ENCODE results near the gene XRCC6. TPM values are rescaled to one million over a fixed set of nuclear protein-coding genes. Genes with fewer than 3 reads are reported as not detected.

Gene XRCC6
- total and polyA plus RNA-seq, 9 of the 15 experiments (the other 6 are each of a cell fraction or from before 2014, with no cell fraction given), result 151 to 440 (median 318) TPM

- TF ChIP-seq KAT2B (IDR thresholded peaks at IDR 0.05; ENCODE audit: low read depth, low read length), result no peak
- no peak for TF ChIP-seq HOMEZ (CRISPR knock-in tag; IDR thresholded peaks at IDR 0.05)
- TF ChIP-seq ATF7 (IDR thresholded peaks at IDR 0.05), result peak; percentile 79
- TF ChIP-seq, protein P1, sequence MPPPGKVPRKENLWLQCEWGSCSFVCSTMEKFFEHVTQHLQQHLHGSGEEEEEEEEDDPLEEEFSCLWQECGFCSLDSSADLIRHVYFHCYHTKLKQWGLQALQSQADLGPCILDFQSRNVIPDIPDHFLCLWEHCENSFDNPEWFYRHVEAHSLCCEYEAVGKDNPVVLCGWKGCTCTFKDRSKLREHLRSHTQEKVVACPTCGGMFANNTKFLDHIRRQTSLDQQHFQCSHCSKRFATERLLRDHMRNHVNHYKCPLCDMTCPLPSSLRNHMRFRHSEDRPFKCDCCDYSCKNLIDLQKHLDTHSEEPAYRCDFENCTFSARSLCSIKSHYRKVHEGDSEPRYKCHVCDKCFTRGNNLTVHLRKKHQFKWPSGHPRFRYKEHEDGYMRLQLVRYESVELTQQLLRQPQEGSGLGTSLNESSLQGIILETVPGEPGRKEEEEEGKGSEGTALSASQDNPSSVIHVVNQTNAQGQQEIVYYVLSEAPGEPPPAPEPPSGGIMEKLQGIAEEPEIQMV (tag; conservative IDR thresholded peaks at IDR 0.05; ENCODE audit: low read depth), result no peak
- TF ChIP-seq NCOR1 (IDR thresholded peaks at IDR 0.05), result no peak
- TF ChIP-seq, protein P2, sequence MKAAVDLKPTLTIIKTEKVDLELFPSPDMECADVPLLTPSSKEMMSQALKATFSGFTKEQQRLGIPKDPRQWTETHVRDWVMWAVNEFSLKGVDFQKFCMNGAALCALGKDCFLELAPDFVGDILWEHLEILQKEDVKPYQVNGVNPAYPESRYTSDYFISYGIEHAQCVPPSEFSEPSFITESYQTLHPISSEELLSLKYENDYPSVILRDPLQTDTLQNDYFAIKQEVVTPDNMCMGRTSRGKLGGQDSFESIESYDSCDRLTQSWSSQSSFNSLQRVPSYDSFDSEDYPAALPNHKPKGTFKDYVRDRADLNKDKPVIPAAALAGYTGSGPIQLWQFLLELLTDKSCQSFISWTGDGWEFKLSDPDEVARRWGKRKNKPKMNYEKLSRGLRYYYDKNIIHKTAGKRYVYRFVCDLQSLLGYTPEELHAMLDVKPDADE (conservative IDR thresholded peaks at IDR 0.05; ENCODE audit: control insufficient read depth, low read depth, low read length), result peak; percentile 70
- no peak for TF ChIP-seq NR0B1 (IDR thresholded peaks at IDR 0.05; ENCODE audit: partially characterized antibody)
- TF ChIP-seq, protein P3, sequence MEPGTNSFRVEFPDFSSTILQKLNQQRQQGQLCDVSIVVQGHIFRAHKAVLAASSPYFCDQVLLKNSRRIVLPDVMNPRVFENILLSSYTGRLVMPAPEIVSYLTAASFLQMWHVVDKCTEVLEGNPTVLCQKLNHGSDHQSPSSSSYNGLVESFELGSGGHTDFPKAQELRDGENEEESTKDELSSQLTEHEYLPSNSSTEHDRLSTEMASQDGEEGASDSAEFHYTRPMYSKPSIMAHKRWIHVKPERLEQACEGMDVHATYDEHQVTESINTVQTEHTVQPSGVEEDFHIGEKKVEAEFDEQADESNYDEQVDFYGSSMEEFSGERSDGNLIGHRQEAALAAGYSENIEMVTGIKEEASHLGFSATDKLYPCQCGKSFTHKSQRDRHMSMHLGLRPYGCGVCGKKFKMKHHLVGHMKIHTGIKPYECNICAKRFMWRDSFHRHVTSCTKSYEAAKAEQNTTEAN (CRISPR knock-in tag; IDR thresholded peaks at IDR 0.05), result no peak
- TF ChIP-seq THAP7 (CRISPR knock-in tag; IDR thresholded peaks at IDR 0.05), result no peak
- TF ChIP-seq, protein P4, sequence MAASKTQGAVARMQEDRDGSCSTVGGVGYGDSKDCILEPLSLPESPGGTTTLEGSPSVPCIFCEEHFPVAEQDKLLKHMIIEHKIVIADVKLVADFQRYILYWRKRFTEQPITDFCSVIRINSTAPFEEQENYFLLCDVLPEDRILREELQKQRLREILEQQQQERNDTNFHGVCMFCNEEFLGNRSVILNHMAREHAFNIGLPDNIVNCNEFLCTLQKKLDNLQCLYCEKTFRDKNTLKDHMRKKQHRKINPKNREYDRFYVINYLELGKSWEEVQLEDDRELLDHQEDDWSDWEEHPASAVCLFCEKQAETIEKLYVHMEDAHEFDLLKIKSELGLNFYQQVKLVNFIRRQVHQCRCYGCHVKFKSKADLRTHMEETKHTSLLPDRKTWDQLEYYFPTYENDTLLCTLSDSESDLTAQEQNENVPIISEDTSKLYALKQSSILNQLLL (CRISPR knock-in tag; IDR thresholded peaks at IDR 0.05; ENCODE audit: borderline replicate concordance), result no peak
- TF ChIP-seq MTA3 (IDR thresholded peaks at IDR 0.05; ENCODE audit: borderline replicate concordance), result peak; percentile 76; the same call in 1 of the 2 replicates
- TF ChIP-seq, protein P5, sequence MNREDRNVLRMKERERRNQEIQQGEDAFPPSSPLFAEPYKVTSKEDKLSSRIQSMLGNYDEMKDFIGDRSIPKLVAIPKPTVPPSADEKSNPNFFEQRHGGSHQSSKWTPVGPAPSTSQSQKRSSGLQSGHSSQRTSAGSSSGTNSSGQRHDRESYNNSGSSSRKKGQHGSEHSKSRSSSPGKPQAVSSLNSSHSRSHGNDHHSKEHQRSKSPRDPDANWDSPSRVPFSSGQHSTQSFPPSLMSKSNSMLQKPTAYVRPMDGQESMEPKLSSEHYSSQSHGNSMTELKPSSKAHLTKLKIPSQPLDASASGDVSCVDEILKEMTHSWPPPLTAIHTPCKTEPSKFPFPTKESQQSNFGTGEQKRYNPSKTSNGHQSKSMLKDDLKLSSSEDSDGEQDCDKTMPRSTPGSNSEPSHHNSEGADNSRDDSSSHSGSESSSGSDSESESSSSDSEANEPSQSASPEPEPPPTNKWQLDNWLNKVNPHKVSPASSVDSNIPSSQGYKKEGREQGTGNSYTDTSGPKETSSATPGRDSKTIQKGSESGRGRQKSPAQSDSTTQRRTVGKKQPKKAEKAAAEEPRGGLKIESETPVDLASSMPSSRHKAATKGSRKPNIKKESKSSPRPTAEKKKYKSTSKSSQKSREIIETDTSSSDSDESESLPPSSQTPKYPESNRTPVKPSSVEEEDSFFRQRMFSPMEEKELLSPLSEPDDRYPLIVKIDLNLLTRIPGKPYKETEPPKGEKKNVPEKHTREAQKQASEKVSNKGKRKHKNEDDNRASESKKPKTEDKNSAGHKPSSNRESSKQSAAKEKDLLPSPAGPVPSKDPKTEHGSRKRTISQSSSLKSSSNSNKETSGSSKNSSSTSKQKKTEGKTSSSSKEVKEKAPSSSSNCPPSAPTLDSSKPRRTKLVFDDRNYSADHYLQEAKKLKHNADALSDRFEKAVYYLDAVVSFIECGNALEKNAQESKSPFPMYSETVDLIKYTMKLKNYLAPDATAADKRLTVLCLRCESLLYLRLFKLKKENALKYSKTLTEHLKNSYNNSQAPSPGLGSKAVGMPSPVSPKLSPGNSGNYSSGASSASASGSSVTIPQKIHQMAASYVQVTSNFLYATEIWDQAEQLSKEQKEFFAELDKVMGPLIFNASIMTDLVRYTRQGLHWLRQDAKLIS (CRISPR knock-in tag; IDR thresholded peaks at IDR 0.05), result no peak
These were observed 67.5 kb downstream of the XRCC6 start, which contains the start of gene SNU13 (continued) for GRCh38 chr22:41688365-41689211.

Data from K562 (cell line).